Measurements from ENCODE around the gene CYP27B1. TPM values are rescaled to one million over a fixed set of nuclear protein-coding genes. Genes with fewer than 3 reads are reported as not detected.

Gene CYP27B1
- total RNA-seq, 2 experiments from 2014 or later = 6.9 to 7.1 TPM

DNA sequence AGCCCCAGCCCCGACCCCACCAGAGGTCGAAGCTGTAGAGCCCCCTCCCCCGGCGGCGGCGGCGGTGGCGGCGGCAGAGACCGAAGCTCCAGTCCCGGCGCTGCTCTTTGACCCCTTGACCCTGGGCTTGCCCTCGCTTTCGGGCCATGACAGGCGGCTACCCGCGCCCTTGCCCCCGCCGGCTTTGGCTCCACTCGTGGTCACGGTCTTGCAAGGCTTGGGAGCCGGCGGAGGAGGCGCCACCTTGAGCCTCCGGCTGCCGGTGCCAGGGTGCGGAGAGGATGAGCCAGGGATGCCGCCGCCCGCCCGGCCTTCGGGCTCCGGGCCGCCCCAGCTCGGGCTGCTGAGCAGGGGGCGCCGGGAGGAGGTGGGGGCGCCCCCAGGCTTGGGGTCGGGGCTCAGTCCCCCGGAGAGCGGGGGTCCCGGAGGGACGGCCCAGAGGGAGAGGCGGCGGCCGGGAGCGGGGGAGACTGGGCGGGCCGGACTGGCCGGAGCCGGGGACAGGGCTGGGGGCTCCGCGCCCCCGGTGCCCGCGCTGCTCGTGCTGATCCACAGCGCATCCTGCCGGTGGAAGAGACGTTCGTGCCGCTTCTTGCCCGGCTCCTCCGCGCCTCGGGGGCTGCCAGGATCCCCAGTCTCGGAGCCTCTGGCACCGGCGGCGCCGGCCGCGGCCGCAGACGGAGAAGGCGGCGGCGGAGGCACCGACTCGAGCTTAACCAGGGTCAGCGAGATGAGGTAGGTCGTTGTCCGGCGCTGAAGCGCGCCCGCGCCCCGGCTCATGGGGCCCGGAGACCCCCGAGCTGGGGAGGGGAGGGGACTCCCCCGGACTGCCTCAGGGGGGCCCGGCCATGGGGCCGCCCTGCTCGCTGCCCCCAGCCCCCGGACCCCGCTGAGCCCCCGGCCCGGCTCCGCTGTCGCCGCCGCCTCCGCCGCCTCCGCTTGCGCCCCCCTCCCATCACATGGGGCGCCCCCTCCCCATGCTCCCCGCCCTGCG is 29.1 kb downstream of the CYP27B1 start:
- CTCF ChIA-PET (ENCODE audit: unreplicated experiment) = no interaction called here
- Histone ChIP-seq H3K27ac (ENCODE audit: low read depth, low read length, poor library complexity, severe bottlenecking) (no peak overlapping the region), H2AFZ (ENCODE audit: low read length) (no peak overlapping the region), H3K79me2 (ENCODE audit: insufficient read depth, low read depth, low read length) (peaks cover 14% of the 10 kb centered on the region; the same call in 1 of the 2 replicates), H3K9me3 (ENCODE audit: low read length) (no peaks in the 10 kb centered on the region), H3K36me3 (ENCODE audit: insufficient read depth, low read length) (peaks cover 20% of the 10 kb centered on the region), H3K4me1 (ENCODE audit: insufficient read depth, low read length, poor library complexity, severe bottlenecking) (peaks cover 26% of the 10 kb centered on the region), H3K4me2 (ENCODE audit: low read length) (no peak overlapping the region), H3K9me2 (ENCODE audit: insufficient read depth, low read length) (no peaks in the 10 kb centered on the region), H3K4me3 (ENCODE audit: low read depth, low read length, poor library complexity, severe bottlenecking) (no peak overlapping the region), H4K20me1 (ENCODE audit: insufficient read depth, low read length) (no peaks in the 10 kb centered on the region)
- no peak for TF ChIP-seq EZH2phosphoT487 (IDR thresholded peaks at IDR 0.05; ENCODE audit: borderline replicate concordance, low read depth, low read length)
- TF ChIP-seq, protein P1, sequence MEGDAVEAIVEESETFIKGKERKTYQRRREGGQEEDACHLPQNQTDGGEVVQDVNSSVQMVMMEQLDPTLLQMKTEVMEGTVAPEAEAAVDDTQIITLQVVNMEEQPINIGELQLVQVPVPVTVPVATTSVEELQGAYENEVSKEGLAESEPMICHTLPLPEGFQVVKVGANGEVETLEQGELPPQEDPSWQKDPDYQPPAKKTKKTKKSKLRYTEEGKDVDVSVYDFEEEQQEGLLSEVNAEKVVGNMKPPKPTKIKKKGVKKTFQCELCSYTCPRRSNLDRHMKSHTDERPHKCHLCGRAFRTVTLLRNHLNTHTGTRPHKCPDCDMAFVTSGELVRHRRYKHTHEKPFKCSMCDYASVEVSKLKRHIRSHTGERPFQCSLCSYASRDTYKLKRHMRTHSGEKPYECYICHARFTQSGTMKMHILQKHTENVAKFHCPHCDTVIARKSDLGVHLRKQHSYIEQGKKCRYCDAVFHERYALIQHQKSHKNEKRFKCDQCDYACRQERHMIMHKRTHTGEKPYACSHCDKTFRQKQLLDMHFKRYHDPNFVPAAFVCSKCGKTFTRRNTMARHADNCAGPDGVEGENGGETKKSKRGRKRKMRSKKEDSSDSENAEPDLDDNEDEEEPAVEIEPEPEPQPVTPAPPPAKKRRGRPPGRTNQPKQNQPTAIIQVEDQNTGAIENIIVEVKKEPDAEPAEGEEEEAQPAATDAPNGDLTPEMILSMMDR (conservative IDR thresholded peaks at IDR 0.05; ENCODE audit: low read length) = no peak
- intact Hi-C loops (cut with micrococcal nuclease; ENCODE audit: unreplicated experiment) = no loop called here
- POLR2A ChIA-PET = interaction anchor here (0.6 kb wide), 2 partner anchors 9 to 94 kb away, joined by 6 to 7 read pairs; no protein-coding TSS in a partner anchor
- BruUV-seq (replicated peaks) = no TSS peak
- DNase-seq (ENCODE audit: low spot score) = no peak

DNA sequence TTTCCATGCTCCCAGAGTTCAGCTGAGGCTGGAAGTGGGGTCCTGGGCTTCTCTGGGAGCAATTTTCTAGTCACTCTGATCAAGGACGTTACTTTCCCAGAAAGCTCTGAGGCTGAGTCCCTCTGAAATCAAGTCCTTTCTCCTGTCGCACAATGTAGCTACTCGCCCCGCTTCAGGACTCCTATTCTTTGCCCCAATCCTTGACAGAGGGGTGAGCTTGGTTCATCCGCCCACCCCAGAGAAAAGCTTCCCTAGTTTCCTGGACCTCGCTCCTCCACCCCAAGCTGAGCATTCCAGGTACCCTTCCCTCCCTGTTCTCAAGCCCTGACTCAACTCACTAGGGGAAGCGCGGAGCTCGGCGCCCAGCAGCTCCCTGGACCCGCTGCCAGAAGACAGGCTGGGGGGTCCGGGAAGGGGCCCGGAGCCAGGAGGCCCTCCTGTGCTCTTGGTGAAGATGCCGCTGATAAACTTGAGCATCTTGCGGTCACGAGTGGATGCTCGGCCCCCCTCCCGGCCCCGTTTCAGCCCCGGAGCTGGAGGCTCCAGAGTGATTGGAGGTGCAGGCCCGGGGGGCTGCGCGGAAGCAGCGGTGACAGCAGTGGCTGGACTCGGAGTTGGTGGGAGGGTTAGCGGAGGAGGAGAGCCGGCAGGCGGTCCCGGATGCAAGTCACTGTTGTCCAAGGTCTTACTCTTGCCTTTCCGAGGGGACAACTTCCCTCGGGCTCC is 30.0 kb downstream of the CYP27B1 start:
- H4K20me1 ChIP-seq (ENCODE audit: insufficient read depth, low read length) = no peaks in the 10 kb centered on the region
- ChIA-PET CTCF (ENCODE audit: unreplicated experiment) (no interaction called here), POLR2A (no interaction called here)
- BruUV-seq (replicated peaks) = no TSS peak
- H3K9me2 ChIP-seq (ENCODE audit: insufficient read depth, low read length) = no peaks in the 10 kb centered on the region
- DNase-seq (ENCODE audit: low spot score) = no peak
- H3K79me2 ChIP-seq (ENCODE audit: insufficient read depth, low read depth, low read length) = peaks cover 14% of the 10 kb centered on the region; the same call in 1 of the 2 replicates
- no peaks in the 10 kb centered on the region for H3K9me3 ChIP-seq (ENCODE audit: low read length)
- no peak for TF ChIP-seq EZH2phosphoT487 (IDR thresholded peaks at IDR 0.05; ENCODE audit: borderline replicate concordance, low read depth, low read length)
- TF ChIP-seq, protein P1 (conservative IDR thresholded peaks at IDR 0.05; ENCODE audit: low read length) = no peak
- H3K4me1 ChIP-seq (ENCODE audit: insufficient read depth, low read length, poor library complexity, severe bottlenecking) = peaks cover 19% of the 10 kb centered on the region
- H3K36me3 ChIP-seq (ENCODE audit: insufficient read depth, low read length) = peaks cover 28% of the 10 kb centered on the region
- H3K4me3 ChIP-seq (ENCODE audit: low read depth, low read length, poor library complexity, severe bottlenecking) = no peak overlapping the region
- H3K4me2 ChIP-seq (ENCODE audit: low read length) = no peak overlapping the region
- H2AFZ ChIP-seq (ENCODE audit: low read length) = no peak overlapping the region
- intact Hi-C loops (cut with micrococcal nuclease; ENCODE audit: unreplicated experiment) = no loop called here
- no peak overlapping the region for H3K27ac ChIP-seq (ENCODE audit: low read depth, low read length, poor library complexity, severe bottlenecking)
